GOT3 (cell line): ENCODE results near the gene PLD2.
"Not testable (repeated sequence)": the region's sequence is repeated elsewhere in the genome, so short reads cannot be mapped to it uniquely, and the experiment has no call there.

Source experiments
- DNase-seq: peaks from one replicate; lab custom pipeline; 2025; ENCODE audit warnings: mixed read lengths; lab: John Stamatoyannopoulos, UW

Gene PLD2

GRCh38 chr17:4836221-4836620 lies 29.3 kb downstream of the PLD2 start:
- DNase-seq: no peak

GRCh38 chr17:4837471-4838308 lies 30.7 kb downstream of the PLD2 start:
- no peak for DNase-seq

DNA sequence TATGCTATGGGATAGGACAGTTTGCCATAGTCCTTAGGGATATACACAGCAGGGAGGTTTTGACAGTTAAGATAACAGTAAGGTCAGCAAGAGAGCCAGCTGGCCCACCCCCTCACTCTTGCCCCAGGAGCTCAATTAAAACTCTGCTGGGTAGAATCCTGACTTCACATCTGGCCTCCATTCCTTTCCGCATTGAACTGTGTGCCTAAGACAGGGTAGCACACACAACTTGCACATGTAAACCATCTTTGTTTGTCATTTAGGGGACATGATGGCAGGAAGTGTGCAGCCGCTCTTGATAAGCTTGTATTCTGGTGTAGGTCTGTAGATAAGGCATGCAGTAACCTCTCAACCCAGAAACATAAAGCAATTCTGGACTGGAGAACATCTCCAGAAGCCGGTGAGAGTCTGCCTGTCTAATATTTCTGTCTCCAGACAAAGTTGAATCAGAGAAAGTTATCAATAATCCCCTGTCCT lies 31.4 kb downstream of the PLD2 start:
- no peak for DNase-seq

- DNase-seq: no peak
These were observed 32.3 kb downstream of the PLD2 start for GRCh38 chr17:4839221-4839620.

DNA sequence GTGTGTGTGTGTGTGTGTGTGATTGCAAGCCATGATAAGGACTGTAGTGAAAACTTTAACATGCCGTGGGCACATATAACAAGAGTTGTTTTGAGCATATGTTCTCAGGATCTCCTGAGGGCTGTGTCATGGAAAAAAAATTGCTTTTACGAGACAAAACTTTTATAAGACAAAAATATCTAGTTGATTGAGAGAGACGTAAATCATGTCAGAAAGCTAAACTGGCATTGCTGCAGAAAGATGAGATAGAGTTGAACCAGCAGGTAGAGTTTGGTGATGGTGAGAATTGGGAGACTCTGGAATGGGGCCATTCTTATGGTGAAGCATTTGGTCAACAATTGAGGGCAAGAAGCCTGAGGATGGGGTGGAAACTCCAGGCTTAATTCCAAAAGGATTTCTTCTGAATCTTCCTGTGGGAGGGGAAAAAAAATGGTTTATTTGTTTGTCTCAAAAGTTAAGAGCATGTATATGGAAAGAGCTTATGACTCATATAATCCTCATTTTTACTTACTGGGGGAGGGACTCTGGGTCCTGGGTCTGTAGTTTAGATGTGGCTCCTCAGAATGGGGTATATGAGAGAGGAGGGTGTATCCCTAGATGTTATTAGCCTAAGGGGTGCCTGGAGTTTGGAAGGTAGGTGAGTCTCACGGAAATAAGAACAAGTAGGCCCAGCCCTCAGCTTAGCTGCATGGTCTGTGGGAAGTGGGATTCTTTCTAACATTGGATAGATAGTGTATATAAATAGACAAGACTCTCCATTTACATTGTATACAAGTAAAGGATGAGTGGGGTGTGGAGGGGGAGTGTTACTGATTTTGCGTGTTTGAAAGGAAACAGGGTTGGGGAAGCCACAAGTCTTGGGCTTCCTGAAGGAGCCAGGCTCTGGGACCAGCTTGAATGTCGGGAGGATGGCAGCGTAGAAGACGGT lies 33.3 kb downstream of the PLD2 start:
- no peak for DNase-seq

- no peak for DNase-seq
These were observed 33.9 kb downstream of the PLD2 start for GRCh38 chr17:4840893-4841242.

GRCh38 chr17:4842376-4842775 lies 35.4 kb downstream of the PLD2 start:
- no peak for DNase-seq

GRCh38 chr17:4843321-4844000 lies 36.5 kb downstream of the PLD2 start:
- DNase-seq: no peak

GRCh38 chr17:4845118-4845517 lies 38.2 kb downstream of the PLD2 start:
- no peak for DNase-seq

- no peak for DNase-seq
These were observed 39.9 kb downstream of the PLD2 start for GRCh38 chr17:4846635-4847390.

DNA sequence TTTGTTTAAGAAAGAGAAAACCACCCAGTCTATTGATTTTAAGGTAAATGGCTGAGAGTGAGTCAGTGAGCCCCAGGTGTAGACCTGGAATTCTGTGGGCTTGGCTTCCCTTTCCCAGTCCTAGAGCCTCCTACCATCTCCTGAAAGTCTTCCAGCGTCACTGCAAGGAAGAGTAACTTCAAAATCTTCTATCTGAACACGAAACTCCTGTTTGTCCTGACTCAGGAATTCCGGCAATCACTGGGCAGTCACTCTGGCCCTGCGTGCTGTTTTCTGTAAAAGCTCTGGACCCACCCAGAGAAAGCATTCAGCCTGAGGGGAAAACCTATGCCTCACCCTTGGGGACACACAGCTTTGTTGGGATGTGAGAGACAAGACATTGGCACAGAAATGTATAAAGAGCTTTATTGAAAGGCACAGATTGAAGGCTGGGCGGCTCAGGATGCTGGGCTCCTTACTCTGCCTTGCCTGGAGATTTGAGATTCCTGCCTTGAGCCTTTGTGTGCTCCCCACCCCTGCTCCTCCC lies 42.1 kb downstream of the PLD2 start:
- no peak for DNase-seq

GRCh38 chr17:4850246-4850645 lies 43.3 kb downstream of the PLD2 start:
- DNase-seq: no peak

DNA sequence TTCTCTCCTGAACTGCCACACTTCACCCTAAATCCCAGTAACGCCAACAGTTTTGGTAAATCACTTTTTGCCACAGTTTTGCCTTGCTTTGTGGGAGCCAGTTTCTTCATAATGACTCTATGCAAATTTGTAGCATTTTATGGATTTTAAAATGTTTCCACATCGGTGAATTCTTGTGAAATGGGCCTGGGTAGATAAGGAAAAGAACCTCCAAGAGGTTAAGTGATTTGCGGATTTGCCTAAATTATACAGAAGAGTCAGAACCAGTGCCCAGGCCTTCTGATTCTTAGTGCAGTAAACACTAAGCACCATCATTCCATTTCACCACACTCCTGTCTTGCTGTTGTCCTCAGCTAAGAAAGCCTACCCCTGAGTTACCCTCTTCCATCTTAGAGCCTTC lies 44.1 kb downstream of the PLD2 start:
- no peak for DNase-seq

DNA sequence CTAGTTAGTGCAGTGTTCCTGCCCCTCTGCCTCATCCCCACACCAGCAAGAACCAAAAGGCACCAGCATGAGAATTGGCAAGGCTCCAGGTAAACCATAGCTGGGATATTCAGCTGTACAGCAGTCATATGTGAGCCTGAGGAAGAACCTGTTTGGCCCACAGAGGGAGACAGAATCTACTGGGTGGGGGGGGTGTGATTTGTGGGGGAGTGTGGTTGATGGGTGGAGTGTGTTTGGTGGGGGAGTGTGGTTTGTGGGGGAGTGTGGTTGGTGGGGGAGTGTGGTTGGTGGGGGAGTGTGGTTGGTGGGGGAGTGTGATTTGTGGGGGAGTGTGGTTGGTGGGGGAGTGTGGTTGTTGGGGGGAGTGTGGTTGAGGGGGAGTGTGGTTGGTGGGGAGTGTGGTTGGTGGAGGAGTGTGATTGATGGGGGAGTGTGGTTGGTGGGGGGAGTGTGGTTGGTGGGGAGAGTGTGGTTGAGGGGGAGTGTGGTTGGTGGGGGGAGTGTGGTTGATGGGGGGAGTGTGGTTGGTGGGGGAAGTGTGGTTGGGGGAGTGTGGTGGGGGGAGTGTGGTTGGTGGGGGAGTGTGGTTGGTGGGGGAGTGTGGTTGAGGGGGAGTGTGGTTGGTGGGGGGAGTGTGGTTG lies 45.7 kb downstream of the PLD2 start:
- no peak for DNase-seq

- no peak for DNase-seq
These were observed 46.3 kb downstream of the PLD2 start for GRCh38 chr17:4853208-4853671.

DNA sequence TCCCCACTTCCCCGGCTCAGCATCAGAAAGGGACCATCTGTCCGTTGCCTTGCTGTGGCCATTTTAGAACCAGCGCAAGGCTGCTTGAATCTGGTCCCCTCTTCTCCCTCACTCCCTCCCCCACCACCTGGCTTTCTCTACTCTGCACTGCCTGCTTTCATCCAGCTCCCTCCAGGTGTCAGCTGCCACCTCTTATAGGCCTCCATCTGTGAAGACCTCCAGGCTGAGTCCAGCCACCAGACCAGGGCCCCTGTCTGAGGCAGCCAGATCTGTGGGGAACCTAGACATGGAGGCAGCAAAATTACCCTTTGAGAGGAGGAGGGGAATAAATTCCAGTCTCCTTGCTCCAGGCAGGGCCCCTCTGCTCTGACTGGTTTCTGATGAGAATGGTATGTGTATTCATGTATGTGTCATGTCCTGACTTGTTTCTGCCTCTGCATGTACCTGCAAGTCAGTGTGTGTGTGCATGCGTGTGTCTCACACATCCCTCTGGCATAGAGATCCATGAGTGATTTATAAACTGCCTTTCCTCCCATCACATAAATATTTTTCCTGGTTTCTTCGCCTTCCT lies 47.2 kb downstream of the PLD2 start:
- DNase-seq: no peak

DNA sequence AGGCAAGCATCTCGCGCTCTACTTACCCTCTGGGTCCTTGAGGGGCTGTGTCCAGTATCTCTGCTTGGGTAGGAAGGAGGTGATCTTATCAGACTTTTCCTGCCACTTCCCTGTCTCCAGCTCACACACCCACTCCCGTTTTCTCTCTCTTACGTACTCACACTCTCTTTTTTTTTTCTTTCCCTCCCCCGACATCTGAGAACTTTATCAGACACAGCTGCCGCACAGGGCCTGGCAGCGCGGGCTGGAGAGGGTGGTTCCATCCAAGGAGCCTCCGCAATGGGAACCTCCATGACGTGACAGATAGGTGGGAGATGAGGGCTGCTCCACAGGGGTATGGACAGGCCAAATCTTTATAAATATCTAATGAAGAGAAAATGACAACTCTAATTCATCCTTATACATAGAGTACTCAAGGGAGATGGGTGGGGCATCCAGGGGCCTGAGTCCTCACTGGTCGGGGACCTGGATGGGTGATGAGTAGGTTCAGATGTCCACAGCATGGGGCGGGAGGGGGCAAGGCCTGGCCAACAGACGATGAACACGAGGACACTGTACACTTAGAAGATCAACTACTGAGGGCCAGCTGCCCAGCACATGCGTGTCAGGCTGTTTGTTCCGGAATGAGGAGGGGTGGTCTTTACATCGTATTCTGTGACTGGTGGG lies 49.5 kb downstream of the PLD2 start:
- DNase-seq: no peak

DNA sequence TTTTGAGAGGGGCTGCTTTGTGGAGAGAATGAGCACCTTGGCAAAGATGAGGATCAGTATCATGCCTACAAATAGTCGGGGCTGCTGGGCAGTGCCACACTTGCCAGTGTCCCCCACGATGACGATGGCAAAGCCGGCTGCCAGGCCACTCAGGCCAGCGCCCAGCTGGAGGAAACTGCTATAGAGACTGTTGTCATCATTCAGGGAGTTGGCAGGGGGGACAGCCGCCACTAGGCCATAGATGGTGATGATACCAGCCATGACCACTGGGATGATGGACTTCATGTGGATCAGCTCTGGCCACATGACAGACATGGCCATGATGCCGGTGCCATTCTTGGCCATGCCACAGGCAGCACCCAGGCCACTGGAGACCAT lies 50.0 kb downstream of the PLD2 start:
- DNase-seq: no peak

- DNase-seq: not testable (repeated sequence)
These were observed 50.4 kb downstream of the PLD2 start for GRCh38 chr17:4857347-4857746.
